NCI-H187 treated with DMSO at 0.1 percent for 48 hours (cell line): Measurements from ENCODE around the gene GRAMD4.

ENCODE experiments used
- DNase-seq: peaks from one replicate; lab custom pipeline; 2025; lab: John Stamatoyannopoulos, UW

Gene GRAMD4

DNA sequence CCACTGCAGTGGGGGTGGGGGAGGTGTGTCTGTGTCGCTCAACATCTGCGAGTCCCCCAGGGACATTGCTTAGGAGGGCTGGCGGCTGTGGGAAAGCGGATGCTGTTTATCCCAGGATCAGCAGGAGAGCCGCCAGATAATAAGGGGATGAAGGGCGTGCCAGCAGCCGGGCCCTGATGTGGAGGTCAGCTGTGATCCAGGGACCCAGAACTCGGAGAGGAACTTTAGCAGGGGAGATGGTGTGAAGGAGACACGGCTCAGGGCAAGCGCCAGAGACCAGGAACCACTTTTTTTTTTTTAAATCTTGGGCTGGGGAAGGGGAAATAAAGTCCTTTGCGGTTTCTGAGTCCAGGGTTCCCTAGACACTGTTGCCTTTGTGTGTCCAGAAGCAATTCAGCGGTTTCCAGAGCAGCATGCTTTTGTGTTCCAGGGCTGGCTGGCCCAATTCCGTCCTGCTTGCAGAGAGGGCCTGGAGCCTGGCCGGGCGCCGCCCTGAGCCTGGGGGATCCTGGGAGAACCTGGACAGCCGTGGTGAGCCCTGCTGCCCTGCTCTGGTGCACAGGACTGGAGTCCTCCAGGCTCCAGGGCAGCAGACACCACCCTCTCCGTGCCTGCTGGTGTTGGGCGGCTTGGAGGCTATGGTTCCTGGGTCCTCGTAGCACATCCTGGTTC, at the start of gene GRAMD4:
Gene GRAMD4, plus strand, starts transcription at position 557 of the 672 bp plus-strand sequence. CDS start 6,414 bp downstream, outside the sequence.
- DNase-seq, result no peak

DNA sequence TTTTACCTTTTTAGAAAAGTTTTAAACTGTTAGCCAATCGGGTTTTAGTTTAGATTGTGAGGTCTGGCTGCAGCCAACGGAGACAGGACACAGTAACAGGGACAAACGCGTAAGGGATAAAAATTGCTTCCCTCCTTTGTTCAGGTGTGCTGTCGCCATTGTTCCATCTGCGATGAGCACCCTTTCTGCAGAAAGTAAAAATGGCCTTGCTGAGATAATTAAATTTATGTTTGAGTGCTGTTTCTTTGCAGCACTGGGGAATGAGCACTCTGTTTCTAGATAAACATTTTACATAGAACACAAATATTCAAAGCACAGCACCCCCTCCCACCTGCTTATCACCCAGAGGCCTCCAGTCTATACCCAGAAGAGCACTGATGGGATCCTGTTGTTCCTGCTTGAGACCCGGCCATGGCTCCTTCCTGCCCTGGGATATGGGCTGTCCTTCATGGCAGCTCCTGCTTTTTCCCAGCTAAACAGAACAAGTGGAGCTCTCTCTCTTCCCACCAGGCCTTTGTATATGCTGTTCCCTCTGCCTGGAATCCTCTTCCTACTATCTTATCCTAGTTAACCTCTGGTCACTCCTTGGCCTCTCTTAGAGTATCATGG, 48.4 kb upstream of the GRAMD4 start:
- no peak for DNase-seq

DNA sequence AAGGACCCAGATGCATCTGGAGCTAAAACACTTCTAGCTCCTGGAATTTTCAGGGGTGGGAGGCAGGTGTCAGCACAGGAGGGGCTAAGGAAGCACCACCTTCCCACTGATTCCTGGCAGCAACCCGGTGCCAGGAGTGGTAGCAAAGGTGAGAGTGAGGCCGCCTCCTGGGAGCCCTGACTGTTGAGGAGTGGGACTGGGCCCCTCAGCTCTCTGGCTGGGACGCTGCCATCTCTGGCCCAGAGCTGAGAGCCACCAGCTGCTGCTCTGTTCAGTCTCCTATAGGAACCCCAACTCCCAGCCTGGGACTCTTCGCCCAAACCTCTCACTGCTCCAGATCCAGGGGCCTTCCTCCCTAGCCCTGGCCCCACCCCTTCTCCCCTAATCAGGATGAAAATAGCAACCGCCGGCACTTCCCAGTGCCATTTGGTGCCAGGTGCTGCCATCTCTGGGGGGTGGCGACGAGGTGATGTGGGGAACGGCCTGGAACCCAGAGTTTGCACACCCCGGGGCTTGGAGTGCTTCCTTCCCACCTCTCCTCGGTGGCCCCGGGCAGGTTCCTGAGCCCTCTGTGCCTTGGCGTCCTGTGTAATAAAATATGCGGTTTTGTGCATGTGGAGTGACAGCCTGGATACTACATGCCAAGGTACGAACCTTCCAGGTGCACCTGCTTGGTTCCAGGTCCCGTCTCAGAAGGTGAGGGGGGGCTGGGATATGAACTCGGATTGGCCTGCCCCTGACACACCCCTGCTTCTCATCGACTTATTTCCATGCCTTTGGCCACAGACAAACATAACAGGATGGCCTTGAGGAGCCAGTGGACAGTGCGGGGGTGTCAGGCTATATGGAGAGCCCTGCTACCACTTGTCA, 47.0 kb upstream of the GRAMD4 start:
- no peak for DNase-seq

GRCh38 chr22:46573781-46574437, 46.3 kb upstream of the GRAMD4 start:
- no peak for DNase-seq

GRCh38 chr22:46574438-46574992, 45.7 kb upstream of the GRAMD4 start:
- DNase-seq, result no peak

DNA sequence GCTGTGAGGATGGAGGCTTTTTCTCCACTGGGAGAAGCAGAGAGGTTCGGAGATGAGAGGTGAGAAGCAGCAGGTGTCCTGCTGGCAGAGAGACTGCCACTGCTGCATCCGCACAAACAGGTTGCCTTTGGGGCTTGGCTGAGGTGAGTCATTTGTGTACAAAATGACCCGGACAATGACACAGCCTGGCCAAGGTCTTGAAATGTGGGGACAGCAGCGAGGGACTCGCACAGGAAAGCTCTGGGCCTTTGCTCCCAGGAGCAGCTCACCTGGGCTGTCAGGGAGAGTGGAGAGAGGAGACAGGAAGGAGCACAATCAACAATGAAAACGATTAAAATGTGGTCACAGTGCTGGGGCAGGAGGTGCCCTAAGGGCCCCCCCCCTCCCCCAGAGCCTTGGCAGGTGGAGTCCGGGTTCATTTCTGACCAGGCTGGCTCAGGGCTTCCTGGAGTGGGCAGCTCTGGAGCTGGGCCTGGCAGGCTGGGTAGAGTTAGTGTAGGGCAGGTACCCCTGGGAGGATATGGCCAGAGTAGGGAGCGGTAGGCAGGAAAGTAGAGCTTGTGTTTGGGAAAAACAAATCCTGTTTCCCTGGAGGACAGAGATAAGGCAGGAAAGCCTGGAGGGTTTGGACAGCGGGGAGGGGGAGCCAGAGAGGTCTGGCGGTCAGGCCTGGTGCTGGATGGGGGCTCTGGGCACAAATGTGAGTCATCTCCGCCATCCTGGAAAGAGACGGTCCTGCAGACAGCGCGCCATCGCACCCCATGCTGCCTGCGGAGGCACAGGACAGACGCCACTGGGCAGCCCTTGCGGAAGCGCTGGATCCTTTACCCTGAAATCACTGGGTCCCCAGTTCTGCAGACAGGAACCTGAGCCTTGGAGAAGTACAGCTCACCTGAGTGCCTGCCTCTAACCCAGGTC, 44.9 kb upstream of the GRAMD4 start:
- DNase-seq, result no peak

DNA sequence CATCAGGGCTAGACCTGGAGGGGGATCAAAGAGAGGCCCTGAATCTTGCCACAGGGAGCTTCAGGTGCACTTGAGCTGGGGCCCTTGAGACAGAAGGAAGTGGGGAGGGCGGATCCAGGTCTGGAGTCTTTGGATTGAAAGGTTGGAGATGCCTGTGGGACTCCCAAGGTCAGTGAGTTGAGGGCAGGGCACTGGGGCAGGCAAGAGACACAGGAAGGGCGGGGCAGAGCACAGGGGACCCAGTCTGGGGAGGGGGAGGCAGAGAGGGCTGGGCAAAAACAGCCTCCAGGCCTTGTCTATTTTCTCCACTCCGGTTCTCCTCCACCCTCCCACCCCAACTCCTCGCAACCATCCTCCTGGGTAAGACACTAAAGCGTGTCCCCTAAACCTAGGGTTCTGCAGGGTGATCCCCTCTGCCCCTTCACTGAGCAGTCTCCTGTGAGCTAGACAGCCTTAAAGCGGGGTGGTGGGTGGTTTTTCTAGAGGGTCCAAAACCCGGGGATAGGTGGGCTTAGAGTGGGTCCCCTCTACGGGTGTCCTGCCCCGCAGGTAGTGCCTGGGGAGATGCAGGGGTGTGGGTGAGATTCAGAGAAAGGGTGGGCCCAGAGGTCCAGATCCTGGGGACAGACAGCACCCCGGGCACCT, 44.2 kb upstream of the GRAMD4 start:
- DNase-seq, result no peak

DNA sequence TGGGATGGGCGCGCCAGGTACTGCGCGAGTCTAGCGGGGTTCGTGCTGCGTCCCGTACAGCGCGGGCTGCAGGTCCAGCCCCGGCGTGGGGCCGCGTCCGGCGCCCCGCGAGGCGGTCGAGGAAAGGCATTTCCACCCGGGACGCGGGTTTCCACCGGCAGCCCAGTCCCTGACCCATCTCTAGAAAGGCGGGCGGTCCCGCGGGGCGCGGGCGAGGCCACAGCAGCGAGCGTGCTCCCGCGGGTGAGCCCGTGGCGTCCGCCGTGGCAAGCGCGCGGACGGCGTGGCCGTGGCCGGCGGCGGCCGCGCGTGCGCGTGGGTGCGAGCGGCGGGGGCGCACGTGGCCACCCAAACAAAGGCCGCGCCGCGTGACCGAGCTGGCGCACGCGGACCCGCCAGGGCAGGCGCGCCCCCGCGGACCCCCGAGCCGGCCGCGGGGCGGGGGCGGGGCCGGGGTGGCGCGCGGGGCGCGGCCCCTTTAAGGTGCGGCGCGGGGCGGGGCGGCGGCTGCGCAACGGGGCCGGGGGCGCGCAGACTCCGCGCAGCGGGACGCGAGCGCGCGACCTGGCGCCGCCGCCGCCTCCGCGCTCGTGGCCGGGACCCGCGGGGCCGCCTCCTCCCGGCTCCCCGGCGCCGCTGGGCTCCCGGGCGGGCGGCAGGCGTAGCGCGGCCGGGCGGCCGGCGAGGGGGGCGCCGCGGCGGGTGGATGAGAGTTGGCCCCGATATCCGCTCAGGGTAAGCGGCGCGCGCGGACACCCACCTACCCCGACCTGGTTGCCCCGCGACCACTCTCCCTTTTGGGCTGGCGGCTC, 43.4 kb upstream of the GRAMD4 start:
- DNase-seq, result no peak

- no peak for DNase-seq
These were observed 42.6 kb upstream of the GRAMD4 start for GRCh38 chr22:46577368-46578249.

DNA sequence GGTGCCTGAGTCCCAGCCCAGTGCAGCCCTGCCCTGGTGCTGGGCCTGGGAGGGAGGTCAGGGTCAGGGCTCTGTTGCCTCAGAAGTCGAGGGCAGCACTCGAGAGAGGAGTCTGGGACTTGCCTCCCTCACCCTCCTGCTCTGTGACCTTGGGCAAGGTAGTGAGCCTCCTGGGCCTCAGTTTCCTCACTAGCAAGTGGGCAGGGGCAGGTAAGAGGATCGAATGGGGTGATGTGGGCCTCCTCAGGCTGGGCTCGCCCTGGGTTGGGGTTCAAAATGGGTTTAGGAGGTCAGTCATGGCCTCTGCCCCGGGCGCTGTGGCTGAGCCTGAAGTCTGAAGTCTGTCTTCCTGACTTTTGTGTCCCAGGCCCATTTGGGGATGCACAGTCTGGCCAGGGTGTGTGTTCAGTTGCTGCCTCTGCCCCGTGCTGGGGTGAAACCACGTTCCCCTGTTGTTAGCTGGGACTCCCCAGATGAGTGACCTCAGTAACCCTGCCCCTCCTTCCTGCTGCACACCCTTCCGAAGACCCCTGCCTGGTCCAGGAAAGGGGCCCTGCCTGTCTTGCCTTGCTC, 41.8 kb upstream of the GRAMD4 start:
- no peak for DNase-seq

DNA sequence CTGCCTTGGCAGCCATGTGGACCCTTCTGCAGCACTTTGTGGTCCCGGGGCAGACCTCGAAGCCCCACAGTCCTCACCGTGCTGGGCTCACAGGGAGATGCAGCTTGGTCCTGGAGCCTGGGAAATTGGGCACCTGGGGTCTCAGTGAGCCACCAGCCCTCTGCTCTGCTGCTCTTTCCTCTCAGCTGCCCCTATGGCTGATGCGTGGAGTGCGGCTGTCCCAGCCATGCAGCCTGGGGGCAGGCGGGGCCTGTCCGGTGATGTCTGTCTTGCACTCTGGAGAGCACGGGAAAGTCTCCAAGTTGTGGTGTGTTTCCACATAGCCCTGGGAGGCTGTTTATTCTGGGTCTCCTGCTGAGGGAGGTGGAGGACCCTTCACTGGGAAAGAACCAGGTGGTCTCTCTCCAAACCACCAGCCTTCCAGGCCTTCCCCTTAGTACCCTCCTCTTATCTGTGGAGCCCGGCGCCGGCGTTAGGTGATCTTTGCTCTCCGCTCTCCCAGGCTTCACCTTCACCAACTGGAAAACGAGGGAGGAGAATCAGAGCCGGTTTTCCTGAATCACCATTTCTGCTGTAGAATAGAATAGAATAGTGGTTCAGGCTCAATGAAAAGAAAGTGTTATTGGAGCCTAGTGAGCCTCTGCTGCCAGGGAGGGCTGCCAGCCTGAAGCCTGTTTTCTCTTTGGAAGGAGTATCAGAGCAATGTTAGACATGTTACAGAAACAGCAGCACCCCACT, 41.2 kb upstream of the GRAMD4 start:
- DNase-seq, result no peak

DNA sequence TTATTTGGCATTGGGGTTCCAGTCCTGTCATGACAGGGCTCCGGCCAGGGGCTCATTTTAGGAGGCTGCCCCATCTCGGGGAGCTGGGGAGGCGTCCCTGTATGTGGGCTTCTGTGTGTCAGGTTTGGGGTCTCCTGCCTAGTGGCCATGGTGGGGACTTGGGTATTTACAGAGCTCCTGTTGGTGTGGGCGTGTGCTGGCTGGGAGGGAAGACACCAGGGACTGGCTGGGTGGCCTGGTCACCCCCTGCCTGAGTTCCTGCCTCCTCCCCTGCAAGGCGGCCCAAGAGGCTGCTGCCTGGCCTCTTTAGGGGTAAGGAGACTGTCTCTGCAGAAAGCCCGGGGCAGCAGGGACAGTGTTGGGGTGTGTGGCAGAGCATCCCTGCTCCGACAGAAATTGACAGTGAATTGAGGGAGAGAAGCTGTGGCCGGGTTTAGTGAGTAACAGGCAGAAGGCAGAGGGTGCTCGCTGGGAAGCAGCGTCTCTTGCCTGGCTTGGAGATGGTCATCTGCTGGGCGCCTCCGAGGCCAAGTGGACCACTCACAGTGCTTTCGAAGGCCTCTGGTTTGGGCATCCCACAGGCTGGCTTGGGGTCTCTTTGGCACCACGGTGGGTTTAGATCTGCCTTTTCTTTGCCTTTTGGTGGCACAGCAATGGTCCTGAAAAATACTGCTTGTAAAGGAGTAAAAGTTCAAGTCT, 40.3 kb upstream of the GRAMD4 start:
- DNase-seq, result no peak

DNA sequence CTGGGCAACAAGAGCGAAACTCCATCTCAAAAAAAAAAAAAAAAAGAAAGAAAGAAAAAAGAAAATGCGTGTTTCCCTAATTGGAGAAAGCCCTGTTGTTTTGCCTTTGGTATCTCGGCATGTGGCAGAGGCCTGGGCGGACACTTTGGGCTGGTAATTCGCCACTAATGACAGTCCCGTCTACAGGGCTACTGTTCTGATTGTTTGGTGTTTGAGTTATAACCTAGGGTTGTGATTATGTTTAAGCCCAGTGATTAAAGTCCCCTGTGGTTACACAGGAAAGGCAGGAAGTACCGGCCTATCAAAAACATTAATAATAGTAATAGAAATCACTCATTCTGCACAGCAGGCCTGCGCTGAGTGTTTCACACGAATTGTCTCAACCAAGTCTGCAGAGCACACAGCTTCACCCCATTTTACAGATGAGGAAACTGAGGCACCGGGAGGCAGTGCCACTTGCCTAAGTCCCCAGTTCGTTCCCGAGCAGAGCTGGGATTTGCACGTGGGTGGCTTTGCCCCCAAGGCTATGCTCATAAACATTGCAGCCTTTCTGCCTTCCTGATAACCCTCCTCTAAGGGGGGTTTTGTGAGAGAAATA, 39.1 kb upstream of the GRAMD4 start:
- DNase-seq, result no peak

DNA sequence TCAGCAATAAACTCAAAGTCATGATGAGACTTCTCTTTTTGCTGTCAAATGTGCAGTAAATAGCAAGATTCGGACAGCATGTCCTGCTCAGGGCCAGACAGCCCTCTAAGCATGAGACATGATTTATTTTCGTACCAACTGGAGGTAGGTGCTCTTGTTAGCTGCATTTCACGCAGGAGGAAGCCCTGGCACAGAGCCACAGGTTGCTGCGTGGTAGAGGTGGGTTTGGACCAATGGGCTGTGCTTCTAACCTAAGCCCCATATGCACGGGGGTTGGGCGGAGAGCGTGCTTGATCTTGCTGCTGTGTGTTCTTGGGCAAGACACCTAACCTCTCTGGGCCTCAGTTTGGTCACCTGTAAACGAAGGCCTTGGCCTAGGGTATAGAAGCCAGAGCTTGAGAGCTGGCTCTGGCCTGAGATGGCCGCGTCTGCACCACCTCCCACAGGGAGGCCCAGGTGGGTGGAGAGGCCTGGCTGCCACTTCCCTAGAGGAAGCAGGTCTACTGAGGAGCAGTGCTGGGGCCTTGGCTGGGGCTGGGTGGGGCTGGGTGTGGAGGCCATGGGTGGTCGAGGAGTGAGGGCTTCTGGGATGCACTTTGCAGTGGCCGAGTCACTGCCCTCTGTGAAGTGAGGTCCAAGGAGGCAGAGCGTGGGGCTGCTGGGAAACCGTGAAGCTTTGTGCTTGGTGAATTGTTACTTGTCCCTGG, 38.5 kb upstream of the GRAMD4 start:
- no peak for DNase-seq

- DNase-seq, result no peak
These were observed 37.8 kb upstream of the GRAMD4 start for GRCh38 chr22:46582281-46582933.
